GM19351 (cell line): ENCODE data around the gene ZMYND10.
A peak's percentile ranks its signal among the peaks of the same experiment; 100 is the strongest.

Experiments
- ATAC-seq: cut with Tn5 transposase; IDR thresholded peaks from one replicate; pipeline ENCODE4 v1.9.1; 2021; ENCODE audit warnings: mild to moderate bottlenecking, moderate library complexity; ENCODE audit not compliant: unreplicated experiment

ZMYND10 gene

GRCh38 chr3:50292159-50293078, 53.1 kb downstream of the ZMYND10 start, which contains the start of gene IFRD2:
IFRD2 (minus strand) TSS chr3:50292429; CDS start chr3:50292274, 155 bp downstream.
- peak; percentile 96 for ATAC-seq
